Hair follicle dermal papilla cell (primary cell): ENCODE results near the gene MADD. TPM values are rescaled to one million over a fixed set of nuclear protein-coding genes. Genes with fewer than 3 reads are reported as not detected.

Experiments
- total RNA-seq: library from RNA; depleted of rRNA; stranded (reverse); fragments of >200 nt; gene quantifications from 2 replicates; pipeline ENCODE4 v1.2.3, GENCODE V29; 2012

MADD gene
- 25.8 and 30.1 TPM in 2 replicates for total RNA-seq

DNA sequence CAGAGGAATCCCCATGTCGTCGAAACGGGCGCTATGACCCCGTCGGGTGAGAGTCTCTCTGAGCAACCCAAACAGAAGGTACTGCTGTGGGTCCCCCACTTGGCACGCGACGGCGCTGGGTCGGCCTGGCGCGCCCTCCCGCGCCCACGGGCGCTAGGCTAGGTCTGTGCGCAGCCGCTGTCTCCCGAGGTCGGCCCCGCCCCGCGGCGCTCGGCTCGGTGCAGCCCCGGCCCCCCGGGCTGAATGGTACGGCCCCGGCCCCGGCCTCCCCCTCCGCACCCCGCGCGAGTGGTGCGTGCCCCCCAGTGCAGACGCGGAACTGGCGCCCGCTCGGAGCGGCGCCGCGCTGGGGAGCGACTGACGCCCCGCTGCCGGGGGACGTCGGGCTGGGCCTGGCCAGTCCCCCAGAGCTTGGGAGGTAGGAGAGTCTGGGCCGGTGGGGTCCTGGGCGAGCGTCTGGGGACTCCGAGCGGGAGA is at the start of gene MADD:
Gene MADD, plus strand, starts transcription at position 305 of the 477 bp plus-strand sequence.

DNA sequence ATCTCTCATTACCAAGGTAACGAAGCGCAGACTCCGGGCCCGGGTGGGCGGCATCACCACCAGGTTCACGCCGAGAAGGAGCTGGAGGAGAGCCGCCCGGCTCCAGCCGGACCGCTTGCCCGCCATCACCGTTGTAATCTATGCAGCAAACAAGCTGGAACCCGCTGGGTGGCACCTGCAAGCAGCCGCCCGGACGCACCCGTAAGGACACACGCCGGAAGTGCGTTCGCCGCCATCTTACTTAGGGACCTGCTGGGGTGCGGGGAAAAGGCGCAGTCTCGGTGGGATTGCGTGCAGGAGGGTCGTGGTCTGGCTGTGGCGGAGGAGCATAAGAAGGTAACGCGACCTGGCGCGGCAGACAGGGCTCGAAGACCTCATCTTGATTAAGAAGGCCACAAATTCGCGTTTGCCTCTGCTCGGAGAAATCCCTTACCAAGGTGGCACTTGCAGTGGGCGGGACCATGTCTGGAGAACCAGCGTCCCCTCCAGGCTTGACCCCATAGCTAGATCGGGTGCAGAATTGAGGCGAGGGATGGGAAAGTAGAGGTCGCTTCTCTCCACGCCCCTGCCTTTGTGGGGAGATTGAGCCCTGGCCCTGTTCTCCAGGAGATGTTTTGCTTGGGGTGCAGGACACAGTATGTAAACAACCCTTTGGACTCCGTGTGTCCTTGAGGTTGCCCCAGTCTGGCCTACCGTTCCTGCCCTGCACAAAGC is 21.1 kb upstream of the MADD start, which contains the start of gene ACP2:
Gene ACP2, minus strand, starts transcription at position 151 of the 714 bp plus-strand sequence. Its CDS starts 25 bp downstream, at position 126.

DNA sequence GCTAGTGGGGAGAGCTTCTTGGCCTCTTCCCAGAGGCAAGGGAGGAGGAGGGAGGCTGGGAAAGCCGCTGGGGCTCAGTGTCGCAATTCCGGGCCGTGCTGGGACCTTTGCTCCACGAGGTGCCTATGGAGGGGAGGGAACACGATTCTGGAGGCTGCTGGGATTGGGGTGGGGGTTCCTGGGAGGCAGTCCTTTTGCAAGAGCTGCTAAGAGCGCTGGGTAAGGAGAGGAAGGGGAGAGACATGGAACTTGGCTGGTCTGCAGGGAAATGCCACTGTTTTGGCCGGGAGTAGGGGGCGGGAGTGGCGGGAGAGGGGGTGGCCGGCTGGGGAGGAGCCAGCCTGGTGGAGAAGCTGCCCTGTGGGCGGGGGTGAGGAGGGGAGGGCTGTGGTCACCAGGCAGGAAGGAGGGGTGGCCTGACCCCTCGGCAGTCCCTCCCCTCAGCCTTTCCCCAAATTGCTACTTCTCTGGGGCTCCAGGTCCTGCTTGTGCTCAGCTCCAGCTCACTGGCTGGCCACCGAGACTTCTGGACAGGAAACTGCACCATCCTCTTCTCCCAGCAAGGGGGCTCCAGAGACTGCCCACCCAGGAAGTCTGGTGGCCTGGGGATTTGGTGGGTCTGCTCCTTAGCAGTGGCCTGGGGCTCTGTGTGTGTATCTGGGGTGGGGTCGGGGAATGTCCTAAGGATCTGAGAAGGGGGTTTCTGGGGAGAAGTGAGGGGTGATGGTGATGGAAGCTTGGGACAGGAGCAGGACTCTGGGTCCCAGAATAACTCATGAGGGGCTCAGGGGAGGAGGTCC is 12.2 kb upstream of the MADD start, which contains the start of gene NR1H3:
Gene NR1H3, plus strand, starts transcription at position 480 of the 800 bp plus-strand sequence. CDS start 1,221 bp downstream, outside the sequence.

DNA sequence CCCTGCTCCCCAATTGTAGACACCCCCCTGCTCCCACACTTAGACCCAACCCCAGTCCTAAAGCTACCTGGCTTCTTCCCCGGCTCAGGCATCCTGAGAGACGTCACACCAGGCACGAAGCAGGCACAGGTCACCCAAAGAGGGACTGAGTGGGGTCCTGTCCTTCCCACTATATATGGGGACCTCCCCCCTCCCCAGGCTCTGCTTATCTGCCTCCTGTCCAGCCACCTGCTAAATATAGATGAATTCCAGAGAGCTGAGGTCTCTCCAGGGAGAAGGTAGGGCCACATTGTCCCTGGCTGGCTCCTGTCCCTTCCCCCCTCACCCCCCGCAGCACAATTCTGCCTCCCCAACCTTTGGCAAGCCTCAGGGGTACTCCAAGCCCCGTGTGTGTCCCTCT is 82.6 kb downstream of the MADD start, which contains the start of gene MYBPC3:
Gene MYBPC3, minus strand, starts transcription at position 147 of the 400 bp plus-strand sequence. Its CDS starts 55 bp downstream, at position 92.

DNA sequence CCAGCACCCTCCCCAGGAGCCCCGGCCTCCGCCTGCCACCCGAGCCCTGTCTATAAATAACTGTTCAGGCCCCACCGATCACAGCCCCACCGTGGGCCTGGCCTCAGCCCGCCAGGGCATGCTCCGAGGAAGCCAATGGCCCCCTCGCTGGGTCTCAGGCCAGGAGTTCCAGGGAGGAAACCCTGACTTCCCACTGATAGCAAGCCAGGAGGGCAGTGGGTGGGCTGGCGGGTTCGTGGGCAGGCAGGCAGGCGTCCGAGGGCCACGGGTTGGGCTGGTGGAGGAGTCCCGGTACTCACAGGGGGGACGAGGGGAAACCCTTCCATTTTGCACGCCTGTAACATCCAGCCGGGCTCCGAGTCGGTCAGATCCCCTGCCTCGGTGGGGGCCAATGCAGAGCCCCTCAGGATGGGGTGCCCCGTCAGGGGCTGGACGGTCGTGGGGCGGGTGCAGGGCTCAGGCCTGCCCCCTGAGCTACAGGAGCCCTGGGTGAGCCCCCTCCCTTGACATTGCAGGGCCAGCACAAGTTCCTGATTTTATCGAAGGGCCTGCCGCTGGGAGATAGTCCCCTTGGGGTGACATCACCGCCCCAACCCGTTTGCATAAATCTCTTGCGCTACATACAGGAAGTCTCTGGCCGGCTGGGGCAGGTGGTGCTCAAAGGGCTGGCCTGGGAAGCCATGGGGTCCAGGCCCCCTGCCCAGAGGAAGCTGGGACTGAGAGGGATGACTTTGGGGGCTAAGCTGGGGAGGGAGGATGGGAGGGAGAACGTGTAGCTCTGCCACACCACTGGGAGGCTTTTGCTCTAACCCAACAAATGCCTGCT is 108.3 kb downstream of the MADD start, which contains the start of gene SPI1:
Gene SPI1, minus strand, starts transcription at position 538 of the 826 bp plus-strand sequence. Its CDS starts 194 bp downstream, at position 344.

Other genes with a start within 250 kb of the MADD start
- gene ARFGAP2, start 93.3 kb upstream of the MADD start, total RNA-seq: 172 and 210 TPM in 2 replicates
- 37.0 and 37.8 TPM in 2 replicates for gene PACSIN3, start 83.7 kb upstream of the MADD start, total RNA-seq
- 35.5 and 40.9 TPM in 2 replicates for gene DDB2, start 55.2 kb upstream of the MADD start, total RNA-seq
- 35.7 and 37.3 TPM in 2 replicates for gene ACP2, start 21.3 kb upstream of the MADD start, total RNA-seq
- 15.4 and 17.0 TPM in 2 replicates for gene NR1H3, start 12.1 kb upstream of the MADD start, total RNA-seq
- gene MYBPC3, start 82.6 kb downstream of the MADD start, total RNA-seq: not detected in 2 replicates
- not detected in 2 replicates for gene SPI1, start 108.4 kb downstream of the MADD start, total RNA-seq
- 128 and 132 TPM in 2 replicates for gene SLC39A13, start 138.5 kb downstream of the MADD start, total RNA-seq
- gene PSMC3, start 156.3 kb downstream of the MADD start, total RNA-seq: 92.8 and 122 TPM in 2 replicates
- 0.32 TPM in 1 of 2 replicates, not detected in the other for gene RAPSN, start 179.0 kb downstream of the MADD start, total RNA-seq